ENCODE results near the gene ZMIZ1.

The ZMIZ1 gene

DNA sequence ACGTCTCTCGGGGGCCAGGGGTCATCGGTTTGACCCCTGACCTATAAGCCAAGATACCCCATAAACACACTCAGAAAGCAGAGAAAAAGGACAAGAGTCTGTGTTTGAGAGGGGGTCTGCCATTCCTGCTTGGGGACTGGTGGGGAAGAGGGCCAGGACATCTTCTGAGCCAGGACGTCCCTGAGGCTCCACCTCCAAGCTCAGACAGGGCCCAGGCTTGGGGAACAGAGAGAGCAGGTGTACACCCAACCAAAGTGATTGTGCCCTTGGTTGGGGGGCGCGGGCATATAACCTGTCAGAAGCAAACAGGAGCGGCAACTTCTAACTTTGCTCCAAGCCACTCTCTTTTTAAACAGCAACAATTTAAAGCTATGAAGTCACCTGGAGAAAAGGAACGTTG lies 244.6 kb downstream of the ZMIZ1 start:
- TF ChIP-seq ZFX (IDR thresholded peaks at IDR 0.05), result no peak
- TF ChIP-seq, protein P1, sequence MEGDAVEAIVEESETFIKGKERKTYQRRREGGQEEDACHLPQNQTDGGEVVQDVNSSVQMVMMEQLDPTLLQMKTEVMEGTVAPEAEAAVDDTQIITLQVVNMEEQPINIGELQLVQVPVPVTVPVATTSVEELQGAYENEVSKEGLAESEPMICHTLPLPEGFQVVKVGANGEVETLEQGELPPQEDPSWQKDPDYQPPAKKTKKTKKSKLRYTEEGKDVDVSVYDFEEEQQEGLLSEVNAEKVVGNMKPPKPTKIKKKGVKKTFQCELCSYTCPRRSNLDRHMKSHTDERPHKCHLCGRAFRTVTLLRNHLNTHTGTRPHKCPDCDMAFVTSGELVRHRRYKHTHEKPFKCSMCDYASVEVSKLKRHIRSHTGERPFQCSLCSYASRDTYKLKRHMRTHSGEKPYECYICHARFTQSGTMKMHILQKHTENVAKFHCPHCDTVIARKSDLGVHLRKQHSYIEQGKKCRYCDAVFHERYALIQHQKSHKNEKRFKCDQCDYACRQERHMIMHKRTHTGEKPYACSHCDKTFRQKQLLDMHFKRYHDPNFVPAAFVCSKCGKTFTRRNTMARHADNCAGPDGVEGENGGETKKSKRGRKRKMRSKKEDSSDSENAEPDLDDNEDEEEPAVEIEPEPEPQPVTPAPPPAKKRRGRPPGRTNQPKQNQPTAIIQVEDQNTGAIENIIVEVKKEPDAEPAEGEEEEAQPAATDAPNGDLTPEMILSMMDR (conservative IDR thresholded peaks at IDR 0.05), result no peak
- H3K27ac ChIP-seq, result no peak overlapping the region

DNA sequence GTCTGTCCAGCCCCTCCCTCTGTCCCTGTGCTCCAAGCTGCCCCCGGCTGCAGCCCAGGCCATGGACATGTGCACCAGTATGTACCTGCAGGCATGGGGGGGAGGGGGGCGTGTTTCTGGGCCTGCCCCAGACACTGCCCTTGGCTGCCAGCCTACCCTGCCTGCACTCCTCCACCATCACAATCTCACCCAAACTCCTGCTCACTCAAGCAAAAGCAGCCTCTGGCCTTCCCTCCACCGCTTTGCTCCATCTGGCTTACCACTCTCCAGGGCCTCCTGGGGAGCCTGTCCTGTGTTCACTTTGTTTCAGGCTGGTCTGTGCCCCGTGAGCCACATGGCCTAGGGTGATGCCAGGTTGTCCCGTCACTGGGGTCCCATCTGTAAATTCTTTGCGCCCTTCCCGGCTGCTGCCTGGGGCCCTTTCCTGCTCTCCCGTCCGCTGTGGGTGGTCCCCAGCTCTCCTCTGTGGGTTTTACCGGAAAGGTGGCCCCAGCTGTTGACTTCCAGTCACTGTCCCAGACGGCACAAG lies 245.2 kb downstream of the ZMIZ1 start:
- no peak overlapping the region for H3K27ac ChIP-seq
- TF ChIP-seq ZFX (IDR thresholded peaks at IDR 0.05), result no peak
- TF ChIP-seq, protein P1 (conservative IDR thresholded peaks at IDR 0.05), result no peak

DNA sequence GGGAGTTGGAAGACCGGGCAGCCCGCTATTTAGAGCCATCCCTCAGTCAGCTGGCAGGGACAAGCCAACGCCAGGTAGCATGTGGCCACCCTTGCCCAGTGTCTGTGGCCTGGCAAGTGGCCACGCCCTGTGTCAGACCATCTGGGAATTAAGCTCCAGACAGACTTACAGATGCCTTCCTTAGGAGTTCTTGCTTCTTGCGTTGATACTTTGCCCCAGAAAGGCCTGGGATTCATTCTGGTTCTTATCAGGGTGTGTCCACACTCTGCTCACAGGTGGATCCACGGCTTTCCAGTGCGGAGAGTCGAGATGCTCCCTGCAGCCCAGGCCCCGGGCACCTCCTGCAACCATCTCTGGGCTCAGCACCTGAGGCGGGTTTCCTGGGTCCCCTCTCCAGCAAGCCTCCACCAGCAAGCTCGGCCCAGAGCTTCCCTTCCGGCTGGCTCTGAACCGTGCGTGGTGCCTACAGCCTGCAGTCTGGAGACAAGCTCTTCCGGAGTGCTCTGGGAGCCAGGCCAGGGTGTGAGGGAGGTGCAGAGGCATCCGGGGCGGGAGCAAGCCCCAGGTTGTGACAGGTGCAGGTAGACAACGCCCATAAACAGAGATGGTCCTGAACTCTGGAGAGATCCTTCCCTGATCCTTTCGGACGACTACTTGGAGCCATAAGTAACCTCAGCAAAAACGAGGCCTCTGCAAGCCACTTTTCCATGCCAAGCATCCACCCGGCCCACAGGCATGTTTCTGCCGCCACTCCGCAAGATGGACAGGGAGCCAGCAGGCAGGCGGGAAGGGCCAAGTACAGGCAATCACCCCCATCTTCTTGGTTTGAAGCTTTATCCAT lies 246.2 kb downstream of the ZMIZ1 start:
- no peak for TF ChIP-seq ZFX (IDR thresholded peaks at IDR 0.05)
- TF ChIP-seq, protein P1 (conservative IDR thresholded peaks at IDR 0.05), result no peak
- no peak overlapping the region for H3K27ac ChIP-seq

DNA sequence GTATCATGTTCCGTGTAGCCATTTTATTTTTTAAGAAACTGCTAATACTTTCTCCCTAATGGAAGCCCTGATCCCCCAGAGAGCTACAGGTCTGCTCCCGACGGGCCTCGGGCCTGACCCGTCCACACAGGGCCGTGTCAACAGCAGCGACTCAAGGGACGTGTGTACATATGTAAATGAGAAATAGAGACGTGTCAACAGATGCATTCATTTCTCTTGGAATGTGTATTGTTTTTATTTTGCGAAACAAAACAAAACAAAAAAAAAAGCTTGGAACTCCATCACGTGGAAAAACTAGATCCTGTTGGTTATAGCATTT lies 246.8 kb downstream of the ZMIZ1 start:
- H3K27ac ChIP-seq, result no peak overlapping the region
- TF ChIP-seq, protein P1 (conservative IDR thresholded peaks at IDR 0.05), result no peak
- no peak for TF ChIP-seq ZFX (IDR thresholded peaks at IDR 0.05)

DNA sequence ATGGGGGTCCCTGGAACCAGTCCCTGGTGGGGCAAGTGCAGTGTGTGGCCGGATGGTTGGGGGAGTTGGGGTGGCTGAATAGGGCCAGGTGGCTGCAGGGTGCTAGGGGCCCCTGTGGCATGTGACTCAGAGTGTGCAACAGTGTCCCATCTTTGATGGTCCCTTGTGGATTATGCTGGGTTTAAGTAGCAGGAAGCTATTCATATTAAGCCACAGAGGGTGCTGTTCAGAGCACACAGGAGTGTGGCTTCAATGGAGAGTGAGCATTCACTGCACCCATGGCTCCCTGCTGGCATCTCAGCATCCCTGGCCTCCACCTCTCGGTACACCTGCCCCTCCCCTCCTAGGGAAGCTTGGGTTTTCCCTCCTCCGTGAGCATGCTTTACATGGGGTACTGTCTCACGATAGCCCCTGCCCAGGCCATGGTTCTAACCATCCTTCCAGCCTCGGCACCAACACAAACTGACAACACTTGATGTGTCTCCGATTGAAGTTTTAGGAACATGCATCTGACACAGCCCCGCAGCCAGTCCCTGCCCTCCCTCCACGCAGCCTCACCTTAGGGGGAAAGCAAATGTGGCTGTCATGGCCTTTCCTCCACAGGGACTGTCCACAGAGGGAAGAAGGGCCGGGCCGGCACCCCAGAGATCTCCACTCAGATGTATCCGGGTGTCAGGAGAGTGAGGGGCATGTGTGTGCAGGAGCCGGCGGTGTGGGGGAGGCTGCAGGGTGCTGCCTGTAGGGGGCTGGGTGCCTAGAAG lies 248.1 kb downstream of the ZMIZ1 start:
- TF ChIP-seq ZFX (IDR thresholded peaks at IDR 0.05), result no peak
- TF ChIP-seq, protein P1 (conservative IDR thresholded peaks at IDR 0.05), result no peak
- H3K27ac ChIP-seq, result no peak overlapping the region

DNA sequence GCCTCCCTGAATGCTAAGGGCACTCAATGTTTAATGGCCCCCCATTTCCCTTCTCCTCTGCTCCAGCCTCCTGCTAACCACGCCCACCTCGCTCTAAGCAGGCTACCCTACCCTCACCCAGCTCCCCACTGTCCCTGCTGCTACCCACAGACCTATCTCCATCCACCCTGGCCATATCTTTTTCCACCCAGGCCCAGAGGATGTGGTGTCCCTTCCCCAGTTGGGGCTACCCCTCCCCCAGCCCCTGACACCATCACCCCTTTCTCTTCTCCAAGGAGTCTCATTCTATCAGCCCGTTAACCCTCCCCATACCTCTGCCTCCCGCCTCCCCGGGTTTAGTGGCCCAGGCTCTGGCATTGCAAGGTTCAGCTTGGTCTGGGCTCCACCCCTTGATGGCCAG lies 249.6 kb downstream of the ZMIZ1 start:
- H3K27ac ChIP-seq, result no peak overlapping the region
- no peak for TF ChIP-seq ZFX (IDR thresholded peaks at IDR 0.05)
- TF ChIP-seq, protein P1 (conservative IDR thresholded peaks at IDR 0.05), result no peak
